C4-2B (cell line): ENCODE data around the gene DRAM1.

Experiments used
- ZFX ChIP-seq: fragments of 450-650 bp; IDR thresholded peaks from 2 replicates; pipeline ENCODE4 v1.6.1; 2017
- TF ChIP-seq, protein P1 (sequence below): fragments of 450-650 bp; conservative IDR thresholded peaks from 2 replicates; pipeline ENCODE4 v1.5.1; 2017; ENCODE audit warnings: mild to moderate bottlenecking

DNA sequence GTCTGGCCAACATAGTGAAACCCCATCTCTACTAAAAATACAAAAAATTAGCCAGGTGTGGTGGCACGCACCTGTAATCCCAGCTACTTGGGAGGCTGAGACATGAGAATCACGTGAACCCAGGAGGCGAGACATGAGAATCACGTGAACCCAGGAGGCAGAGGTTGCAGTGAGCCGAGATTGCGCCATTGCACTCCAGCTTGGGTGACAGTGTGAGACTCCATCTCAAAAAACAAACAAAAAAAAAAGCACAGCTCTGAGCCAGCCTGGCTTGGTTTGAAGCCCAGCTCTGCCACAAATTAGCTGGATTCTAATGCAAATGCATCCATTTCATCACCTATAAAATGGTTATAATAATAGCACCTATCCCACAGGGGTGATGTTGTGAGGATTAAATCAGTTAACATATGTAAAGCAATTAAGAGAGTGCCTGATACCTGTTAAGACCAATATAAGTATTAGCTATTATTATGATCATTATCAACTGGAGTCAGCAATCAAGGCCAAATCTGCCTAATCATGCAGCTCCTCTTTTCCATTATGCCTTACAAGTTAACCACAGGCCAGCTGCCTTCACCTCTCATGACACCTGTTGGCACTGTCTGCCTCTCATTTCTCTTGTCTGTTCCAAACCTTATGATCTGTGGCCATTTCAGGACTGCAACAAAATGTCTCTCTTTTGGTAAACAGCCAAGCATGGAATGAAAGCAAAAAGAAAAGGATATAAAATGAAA lies 48.8 kb upstream of the DRAM1 start:
- TF ChIP-seq, protein P1, sequence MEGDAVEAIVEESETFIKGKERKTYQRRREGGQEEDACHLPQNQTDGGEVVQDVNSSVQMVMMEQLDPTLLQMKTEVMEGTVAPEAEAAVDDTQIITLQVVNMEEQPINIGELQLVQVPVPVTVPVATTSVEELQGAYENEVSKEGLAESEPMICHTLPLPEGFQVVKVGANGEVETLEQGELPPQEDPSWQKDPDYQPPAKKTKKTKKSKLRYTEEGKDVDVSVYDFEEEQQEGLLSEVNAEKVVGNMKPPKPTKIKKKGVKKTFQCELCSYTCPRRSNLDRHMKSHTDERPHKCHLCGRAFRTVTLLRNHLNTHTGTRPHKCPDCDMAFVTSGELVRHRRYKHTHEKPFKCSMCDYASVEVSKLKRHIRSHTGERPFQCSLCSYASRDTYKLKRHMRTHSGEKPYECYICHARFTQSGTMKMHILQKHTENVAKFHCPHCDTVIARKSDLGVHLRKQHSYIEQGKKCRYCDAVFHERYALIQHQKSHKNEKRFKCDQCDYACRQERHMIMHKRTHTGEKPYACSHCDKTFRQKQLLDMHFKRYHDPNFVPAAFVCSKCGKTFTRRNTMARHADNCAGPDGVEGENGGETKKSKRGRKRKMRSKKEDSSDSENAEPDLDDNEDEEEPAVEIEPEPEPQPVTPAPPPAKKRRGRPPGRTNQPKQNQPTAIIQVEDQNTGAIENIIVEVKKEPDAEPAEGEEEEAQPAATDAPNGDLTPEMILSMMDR: no peak
- TF ChIP-seq ZFX: no peak
